Large intestine (tissue), 3 donors: ENCODE results near the gene EML5. TPM values are rescaled to one million over a fixed set of nuclear protein-coding genes. Genes with fewer than 3 reads are reported as not detected.

Source experiments
- DNase-seq, 2 donors: peaks; one replicate each; pipeline versions ENCODE4 v3.0.0 to v3.0.0-alpha.2; 2013
- H3K27ac ChIP-seq: one replicate; pipeline ENCODE4 v1.5.1; 2013; ENCODE audit warnings: low read length
- H3K27me3 ChIP-seq: 2 replicates; pipeline ENCODE4 v1.6.1; 2013; ENCODE audit warnings: low read length; ENCODE audit not compliant: control insufficient read depth, insufficient read depth
- H3K36me3 ChIP-seq: 2 replicates; pipeline ENCODE4 v1.6.1; 2013; ENCODE audit warnings: low read length; ENCODE audit not compliant: control insufficient read depth, insufficient read depth
- H3K4me1 ChIP-seq: one replicate; pipeline ENCODE4 v1.6.1; 2013; ENCODE audit warnings: low read length; ENCODE audit not compliant: control insufficient read depth, insufficient read depth
- H3K4me3 ChIP-seq: one replicate; pipeline ENCODE4 v1.5.1; 2013; ENCODE audit warnings: low read length
- H3K9me3 ChIP-seq: one replicate; pipeline ENCODE4 v1.6.1; 2013; ENCODE audit warnings: mild to moderate bottlenecking, low read depth, low read length, moderate library complexity; ENCODE audit not compliant: control insufficient read depth
- WGBS: methylation state at CpG from one replicate; pipeline ENCODE4 v1.1.5; 2013; ENCODE audit warnings: low lambda C conversion rate; ENCODE audit not compliant: insufficient coverage; 5-methylcytosine and 5-hydroxymethylcytosine counted together
- polyA plus RNA-seq: library from polyadenylated mRNA; unstranded; fragments of 120-200 nt; gene quantifications from one replicate; pipeline ENCODE4 v1.2.1, GENCODE V29; 2013

The EML5 gene
- polyA plus RNA-seq, 1 donor: 6.2 TPM

DNA sequence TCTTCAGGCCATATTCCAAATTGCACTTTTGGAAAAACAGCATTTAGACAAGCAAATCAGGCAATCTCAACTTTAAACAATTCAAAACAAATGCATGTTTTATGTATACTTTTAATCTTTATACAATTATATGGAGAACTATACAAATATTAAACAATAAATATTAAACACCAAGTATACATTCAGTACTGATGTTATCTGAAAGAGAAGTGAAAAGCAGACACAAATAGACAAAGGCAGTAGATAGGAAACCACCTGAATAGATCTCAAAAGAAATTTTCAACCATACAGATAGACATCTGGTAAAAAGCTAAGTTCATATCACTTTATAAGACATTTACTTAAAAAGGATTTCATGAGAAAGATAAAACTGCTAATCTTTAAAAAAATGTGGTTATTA, 164.7 kb downstream of the EML5 start:
- H3K27ac ChIP-seq: no peak overlapping the region
- no peak for DNase-seq
- H3K4me3 ChIP-seq: no peak overlapping the region
- no peaks in the 10 kb centered on the region for H3K4me1 ChIP-seq
- no peaks in the 10 kb centered on the region for H3K27me3 ChIP-seq
- H3K9me3 ChIP-seq: no peaks in the 10 kb centered on the region
- no peaks in the 10 kb centered on the region for H3K36me3 ChIP-seq

DNA sequence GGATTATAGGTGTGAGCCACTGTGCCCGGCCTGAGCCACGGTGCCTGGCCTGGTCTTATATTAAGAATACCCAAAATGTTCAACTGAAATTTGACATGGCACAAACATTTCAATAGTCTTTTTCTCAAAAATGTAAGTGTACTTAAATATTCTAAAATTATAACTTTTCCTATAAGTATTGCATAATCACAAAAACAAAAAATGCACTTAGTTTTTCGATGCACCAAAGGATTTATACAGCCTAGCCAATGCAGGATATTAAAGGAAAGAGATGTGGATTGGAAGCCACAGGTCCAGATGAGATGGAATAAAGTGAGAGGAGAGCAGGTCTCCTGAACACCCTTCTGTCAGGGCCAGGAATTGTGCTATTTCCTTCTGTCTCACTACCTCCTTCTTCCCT, 167.1 kb downstream of the EML5 start:
- H3K27ac ChIP-seq: no peak overlapping the region
- WGBS: no CpG with 5 or more reads among the region's 3 CpGs
- H3K27me3 ChIP-seq: no peaks in the 10 kb centered on the region
- no peaks in the 10 kb centered on the region for H3K36me3 ChIP-seq
- no peak overlapping the region for H3K4me3 ChIP-seq
- no peaks in the 10 kb centered on the region for H3K9me3 ChIP-seq
- H3K4me1 ChIP-seq: no peaks in the 10 kb centered on the region
- no peak for DNase-seq

DNA sequence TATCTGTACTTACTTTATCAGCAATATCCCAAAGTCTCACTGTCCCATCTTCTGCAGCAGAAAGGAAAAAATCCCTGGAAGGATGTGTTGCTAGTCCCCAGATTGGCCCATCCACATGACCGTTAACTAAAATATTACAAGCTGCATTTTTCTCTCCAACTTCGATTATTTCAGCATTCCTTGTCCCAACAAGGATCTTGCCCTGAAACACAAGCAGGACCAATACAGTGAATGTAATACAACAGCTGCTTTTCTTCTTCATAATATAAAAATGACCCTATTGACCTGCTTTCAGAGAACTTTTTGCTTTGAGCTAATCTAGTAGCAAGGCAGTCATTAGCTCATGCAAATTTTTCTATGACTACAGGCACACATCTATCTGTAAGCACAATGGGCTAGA, 171.7 kb downstream of the EML5 start:
- WGBS: 83% methylated on average over 1 of the region's 2 CpGs
- H3K27me3 ChIP-seq: no peaks in the 10 kb centered on the region

DNA sequence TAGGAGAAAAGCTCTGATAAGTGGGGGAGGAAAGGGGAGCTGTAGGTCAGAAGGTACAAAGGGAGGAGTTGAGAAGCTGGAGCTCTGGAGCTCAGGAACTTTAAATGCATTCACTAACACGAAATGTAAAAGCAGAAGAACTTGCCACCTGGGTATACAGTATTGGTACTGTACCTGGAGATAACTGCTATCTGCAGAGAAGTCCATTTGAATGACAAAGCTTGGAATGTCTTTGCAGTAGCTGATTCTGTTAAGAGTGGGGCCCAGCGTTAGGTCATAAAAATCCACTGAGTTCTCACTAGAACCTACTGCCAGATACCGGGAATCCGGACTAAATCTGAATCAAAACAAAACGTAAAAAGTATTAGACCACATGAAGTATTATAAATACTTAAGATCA, 174.3 kb downstream of the EML5 start:
- H3K27ac ChIP-seq: no peak overlapping the region
- peaks cover 3% of the 10 kb centered on the region for H3K36me3 ChIP-seq
- H3K27me3 ChIP-seq: no peaks in the 10 kb centered on the region
- peaks cover 7% of the 10 kb centered on the region for H3K4me1 ChIP-seq
- H3K4me3 ChIP-seq: no peak overlapping the region
- H3K9me3 ChIP-seq: no peaks in the 10 kb centered on the region
- peak in 1 of 2 donors; percentile 12 for DNase-seq
- 45% methylated on average over 2 of the region's 5 CpGs for WGBS

More for the DNA sequence above, 171.7 kb downstream of the EML5 start:
- H3K4me3 ChIP-seq: no peak overlapping the region
- no peak for DNase-seq
- peaks cover 3% of the 10 kb centered on the region for H3K36me3 ChIP-seq
- no peaks in the 10 kb centered on the region for H3K4me1 ChIP-seq
- H3K27ac ChIP-seq: no peak overlapping the region
- no peaks in the 10 kb centered on the region for H3K9me3 ChIP-seq

DNA sequence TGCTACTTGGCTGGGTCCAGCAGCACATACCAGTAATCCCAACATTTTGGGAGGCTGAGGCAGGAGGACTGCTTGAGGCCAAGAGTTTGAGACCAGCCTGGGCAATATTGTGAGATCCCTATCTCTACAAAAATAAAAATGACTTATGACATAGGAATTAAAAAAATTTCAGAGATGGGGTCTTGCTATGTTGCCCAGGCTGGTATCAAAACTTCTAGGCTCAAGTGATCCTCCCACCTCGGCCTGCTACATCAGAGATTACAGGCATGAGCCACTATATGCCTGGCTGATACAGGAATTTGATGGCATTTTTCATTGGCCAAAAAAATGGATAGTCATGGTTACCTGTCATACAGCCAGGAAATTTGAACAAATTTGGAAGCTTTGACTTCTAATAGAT, 175.3 kb downstream of the EML5 start:
- no peaks in the 10 kb centered on the region for H3K9me3 ChIP-seq
- H3K27me3 ChIP-seq: no peaks in the 10 kb centered on the region
- peaks cover 6% of the 10 kb centered on the region for H3K36me3 ChIP-seq
- H3K4me3 ChIP-seq: no peak overlapping the region
- H3K27ac ChIP-seq: no peak overlapping the region
- peaks cover 16% of the 10 kb centered on the region for H3K4me1 ChIP-seq
- no peak for DNase-seq
- no CpG with 5 or more reads among the region's 1 CpG for WGBS

DNA sequence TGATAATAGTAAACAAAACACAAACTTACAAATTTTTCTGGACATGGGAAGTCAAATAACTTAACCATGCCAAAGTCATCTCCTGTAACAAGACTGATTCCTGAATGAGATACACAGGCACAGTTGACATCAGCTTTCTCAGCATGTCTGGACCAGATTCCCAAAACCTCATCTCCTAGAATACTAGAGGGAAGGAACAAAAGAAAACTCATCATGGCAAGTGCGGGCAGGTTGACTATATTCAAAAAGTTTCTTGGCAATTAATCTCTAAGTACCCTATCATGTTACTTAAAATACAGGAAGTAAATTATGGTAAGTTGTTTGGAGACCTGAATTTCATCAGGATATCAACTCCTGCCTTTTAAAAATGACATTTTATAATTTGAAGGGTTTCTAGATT, 176.1 kb downstream of the EML5 start:
- no CpG with 5 or more reads among the region's 1 CpG for WGBS
- no peaks in the 10 kb centered on the region for H3K9me3 ChIP-seq
- H3K36me3 ChIP-seq: peaks cover 12% of the 10 kb centered on the region
- H3K4me1 ChIP-seq: peaks cover 16% of the 10 kb centered on the region
- H3K27ac ChIP-seq: no peak overlapping the region
- no peak for DNase-seq
- H3K4me3 ChIP-seq: no peak overlapping the region
- no peaks in the 10 kb centered on the region for H3K27me3 ChIP-seq

DNA sequence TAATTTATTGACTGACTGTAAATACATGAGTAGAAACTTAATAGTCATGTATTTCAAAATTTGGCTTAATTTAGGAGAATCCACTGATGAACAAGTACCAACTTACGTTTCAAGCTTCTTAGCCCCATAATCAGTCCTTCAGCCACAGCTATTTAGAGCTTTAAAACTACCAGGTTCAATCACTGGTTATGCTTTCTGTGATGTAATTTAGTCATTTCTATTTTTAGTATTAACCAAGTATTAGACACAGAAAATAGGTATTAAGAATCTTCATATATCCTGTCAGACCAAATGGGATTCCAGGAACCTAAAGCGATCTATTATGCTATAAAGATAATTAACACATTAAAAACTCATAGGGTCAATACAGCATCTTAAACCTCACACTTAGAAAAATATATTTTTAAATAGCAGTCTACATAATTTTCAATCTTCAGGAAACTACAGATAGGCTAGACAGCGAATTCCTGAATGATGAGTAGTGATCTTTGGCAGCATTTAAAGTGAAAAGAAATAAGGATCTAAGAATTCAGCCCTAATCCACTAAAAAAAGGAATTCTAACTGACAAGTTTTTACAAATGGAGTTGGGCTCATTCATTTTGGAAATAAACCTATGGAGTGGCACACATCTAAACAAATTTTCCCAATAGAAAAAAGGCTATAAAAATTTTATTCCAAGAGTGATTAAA, 178.4 kb downstream of the EML5 start:
- peaks cover 32% of the 10 kb centered on the region for H3K36me3 ChIP-seq
- H3K27me3 ChIP-seq: no peaks in the 10 kb centered on the region
- DNase-seq: no peak
- H3K9me3 ChIP-seq: no peaks in the 10 kb centered on the region
- H3K4me3 ChIP-seq: no peak overlapping the region
- H3K27ac ChIP-seq: peak overlapping the region; percentile 87
- WGBS: no CpG with 5 or more reads among the region's 3 CpGs
- H3K4me1 ChIP-seq: peaks cover 16% of the 10 kb centered on the region

DNA sequence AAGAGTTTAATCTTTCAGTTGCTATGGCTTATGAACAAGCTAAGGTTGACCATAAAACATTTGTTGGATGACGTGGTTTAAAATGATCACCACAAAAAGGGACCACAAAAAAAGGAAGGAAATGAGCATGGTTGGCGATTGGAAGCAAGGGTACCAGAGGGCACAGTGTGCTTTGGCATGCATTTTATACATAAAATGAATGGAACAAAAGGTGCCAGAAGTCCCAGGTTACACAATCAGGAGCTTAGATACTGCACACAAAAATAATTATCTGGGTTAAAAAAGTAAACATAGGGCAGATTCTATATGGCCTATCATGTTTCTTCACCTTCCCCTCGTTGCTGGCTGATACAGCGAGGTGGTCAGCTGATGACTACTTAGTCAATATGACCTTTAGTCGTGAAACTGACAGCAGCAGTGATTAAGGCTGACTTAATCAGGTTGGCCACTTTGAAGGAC, 179.2 kb downstream of the EML5 start:
- DNase-seq: peak; percentile 84 to 91
- H3K27ac ChIP-seq: peak overlapping the region; percentile 87
- H3K36me3 ChIP-seq: peaks cover 38% of the 10 kb centered on the region
- no peaks in the 10 kb centered on the region for H3K9me3 ChIP-seq
- no peak overlapping the region for H3K4me3 ChIP-seq
- H3K4me1 ChIP-seq: peaks cover 16% of the 10 kb centered on the region
- no CpG with 5 or more reads among the region's 5 CpGs for WGBS
- H3K27me3 ChIP-seq: no peaks in the 10 kb centered on the region

DNA sequence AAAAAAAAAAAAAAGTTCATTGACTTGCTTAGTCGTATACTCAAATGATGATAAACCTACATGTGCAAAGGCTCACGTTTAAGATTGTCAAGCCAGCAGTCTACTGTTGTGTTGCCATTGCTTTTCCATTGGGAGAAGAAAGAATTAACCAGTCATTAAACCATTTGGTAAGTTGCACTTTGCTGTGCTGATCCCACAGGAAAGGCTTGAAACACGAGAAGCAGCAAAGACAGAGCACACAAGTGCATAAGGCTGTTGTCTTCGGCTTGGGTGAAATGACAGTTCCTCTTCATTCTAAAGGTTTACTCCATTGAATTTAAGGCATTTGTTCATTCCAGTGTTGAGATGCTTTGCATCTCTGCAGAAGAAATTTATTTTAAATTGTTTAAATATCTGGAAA, 179.8 kb downstream of the EML5 start:
- 14% methylated on average over 2 of the region's 4 CpGs for WGBS
- Histone ChIP-seq H3K27me3 (no peaks in the 10 kb centered on the region), H3K36me3 (peaks cover 44% of the 10 kb centered on the region), H3K4me3 (no peak overlapping the region), H3K9me3 (no peaks in the 10 kb centered on the region), H3K4me1 (peaks cover 16% of the 10 kb centered on the region), H3K27ac (peak overlapping the region; percentile 87)
- peak in 1 of 2 donors; percentile 11 for DNase-seq

DNA sequence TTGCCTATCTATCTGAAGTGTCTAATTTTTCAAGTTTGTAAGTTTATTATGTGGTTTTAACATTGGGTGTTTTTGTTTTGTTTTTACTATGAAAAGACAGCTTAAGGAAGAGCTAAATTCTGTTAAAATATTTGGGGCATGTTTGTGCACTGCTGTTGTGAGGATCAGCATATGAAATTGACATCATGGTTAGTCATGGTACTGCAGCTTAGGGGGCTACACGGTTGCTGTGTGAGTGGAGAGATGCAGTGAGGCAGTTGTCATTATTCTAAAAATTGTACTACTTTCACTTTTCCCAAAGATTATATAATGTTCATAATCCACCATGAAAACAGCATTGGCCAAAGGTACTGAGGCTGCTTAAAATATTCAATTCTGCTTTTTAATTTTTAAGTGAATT, 180.9 kb downstream of the EML5 start:
- no CpG with 5 or more reads among the region's 1 CpG for WGBS
- no peaks in the 10 kb centered on the region for H3K9me3 ChIP-seq
- H3K4me3 ChIP-seq: no peak overlapping the region
- no peak for DNase-seq
- no peak overlapping the region for H3K27ac ChIP-seq
- H3K4me1 ChIP-seq: peaks cover 16% of the 10 kb centered on the region
- H3K36me3 ChIP-seq: peaks cover 52% of the 10 kb centered on the region
- H3K27me3 ChIP-seq: no peaks in the 10 kb centered on the region

DNA sequence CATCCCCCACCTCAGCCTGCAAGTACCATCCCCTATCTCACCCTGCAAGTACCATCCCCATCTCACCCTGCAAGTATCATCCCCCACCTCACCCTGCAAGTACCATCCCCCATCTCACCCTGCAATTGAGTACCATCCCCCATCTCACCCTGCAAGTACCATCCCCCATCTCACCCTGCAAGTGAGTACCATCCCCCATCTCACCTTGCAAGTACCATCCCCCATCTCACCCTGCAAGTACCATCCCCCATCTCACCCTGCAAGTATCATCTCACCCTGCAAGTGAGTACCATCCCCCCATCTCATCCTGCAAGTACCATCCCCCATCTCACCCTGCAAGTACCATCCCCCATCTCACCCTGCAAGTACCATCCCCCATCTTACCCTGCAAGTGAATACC, 184.9 kb downstream of the EML5 start:
- H3K27me3 ChIP-seq: no peaks in the 10 kb centered on the region
- DNase-seq: no peak
- H3K4me1 ChIP-seq: peaks cover 2% of the 10 kb centered on the region
- H3K27ac ChIP-seq: no peak overlapping the region
- no peaks in the 10 kb centered on the region for H3K9me3 ChIP-seq
- H3K36me3 ChIP-seq: peaks cover 83% of the 10 kb centered on the region
- H3K4me3 ChIP-seq: no peak overlapping the region
